ACC112 (cell line): ENCODE data around the gene UBASH3B.

ENCODE experiments used
- H2AFZ ChIP-seq: fragments of 200-600 bp; sonication (generic); one replicate; pipeline ENCODE4 v1.6.0; 2017; ENCODE audit warnings: antibody characterized with exemption, low read length; ENCODE audit not compliant: unreplicated experiment
- H3K27ac ChIP-seq: fragments of 200-600 bp; sonication (generic); 2 replicates; pipeline ENCODE4 v1.5.1; 2014; ENCODE audit warnings: low read depth, mild to moderate bottlenecking, antibody characterized with exemption, low read length, moderate library complexity
- H3K27me3 ChIP-seq: fragments of 200-600 bp; sonication (generic); 2 replicates; pipeline ENCODE4 v1.6.1; 2014; ENCODE audit warnings: mild to moderate bottlenecking, antibody characterized with exemption, low read length, moderate library complexity, mixed read lengths; ENCODE audit not compliant: insufficient read depth
- H3K36me3 ChIP-seq: fragments of 200-600 bp; sonication (generic); 2 replicates; pipeline ENCODE4 v1.6.1; 2016; ENCODE audit warnings: mild to moderate bottlenecking, antibody characterized with exemption, low read length, moderate library complexity, mixed read lengths; ENCODE audit not compliant: insufficient read depth
- H3K4me1 ChIP-seq: fragments of 200-600 bp; sonication (generic); one replicate; pipeline ENCODE4 v1.6.1; 2016; ENCODE audit warnings: low read length, mixed read lengths; ENCODE audit not compliant: insufficient read depth, unreplicated experiment, control insufficient read depth
- H3K4me3 ChIP-seq: fragments of 200-600 bp; sonication (generic); 2 replicates; pipeline ENCODE4 v1.5.1; 2014; ENCODE audit warnings: mild to moderate bottlenecking, low read depth, low read length
- H3K79me2 ChIP-seq: fragments of 200-600 bp; sonication (generic); one replicate; pipeline ENCODE4 v1.6.0; 2016; ENCODE audit warnings: low read length; ENCODE audit not compliant: control insufficient read depth, unreplicated experiment, insufficient read depth

The UBASH3B gene

GRCh38 chr11:122796128-122796717 is 140.7 kb downstream of the UBASH3B start:
- no peaks in the 10 kb centered on the region for H3K79me2 ChIP-seq
- no peak overlapping the region for H3K27ac ChIP-seq
- H3K4me3 ChIP-seq = no peak overlapping the region
- peaks cover 24% of the 10 kb centered on the region for H3K36me3 ChIP-seq
- no peak overlapping the region for H2AFZ ChIP-seq
- H3K4me1 ChIP-seq = peaks cover 15% of the 10 kb centered on the region
- no peaks in the 10 kb centered on the region for H3K27me3 ChIP-seq

GRCh38 chr11:122797651-122798050 is 142.1 kb downstream of the UBASH3B start:
- no peak overlapping the region for H3K4me3 ChIP-seq
- H3K27ac ChIP-seq = no peak overlapping the region
- peaks cover 6% of the 10 kb centered on the region for H3K4me1 ChIP-seq
- no peaks in the 10 kb centered on the region for H3K79me2 ChIP-seq
- H2AFZ ChIP-seq = no peak overlapping the region
- no peaks in the 10 kb centered on the region for H3K27me3 ChIP-seq
- peaks cover 26% of the 10 kb centered on the region for H3K36me3 ChIP-seq

- Histone ChIP-seq H2AFZ (no peak overlapping the region), H3K4me1 (peaks cover 23% of the 10 kb centered on the region), H3K79me2 (no peaks in the 10 kb centered on the region), H3K4me3 (no peak overlapping the region), H3K27ac (peak overlapping the region; percentile 26; the same call in 1 of the 2 replicates), H3K36me3 (peaks cover 26% of the 10 kb centered on the region), H3K27me3 (no peaks in the 10 kb centered on the region)
Measured at GRCh38 chr11:122799406-122800105, 144.0 kb downstream of the UBASH3B start.

GRCh38 chr11:122802876-122803275 is 147.4 kb downstream of the UBASH3B start:
- H3K27me3 ChIP-seq = no peaks in the 10 kb centered on the region
- H3K27ac ChIP-seq = peak overlapping the region; percentile 93
- peaks cover 32% of the 10 kb centered on the region for H3K4me1 ChIP-seq
- H3K36me3 ChIP-seq = peaks cover 11% of the 10 kb centered on the region
- no peaks in the 10 kb centered on the region for H3K79me2 ChIP-seq
- H2AFZ ChIP-seq = no peak overlapping the region
- 0 out of 2 replicates have a peak overlapping the region, but pooled peaks have one; percentile 12 for H3K4me3 ChIP-seq

GRCh38 chr11:122803306-122803705 is 147.8 kb downstream of the UBASH3B start:
- Histone ChIP-seq H3K4me3 (peak overlapping the region; percentile 12; the same call in 1 of the 2 replicates), H3K4me1 (peaks cover 36% of the 10 kb centered on the region), H3K27me3 (no peaks in the 10 kb centered on the region), H3K79me2 (no peaks in the 10 kb centered on the region), H2AFZ (no peak overlapping the region), H3K36me3 (peaks cover 11% of the 10 kb centered on the region), H3K27ac (peak overlapping the region; percentile 93)

- no peaks in the 10 kb centered on the region for H3K79me2 ChIP-seq
- peak overlapping the region; percentile 11; the same call in 1 of the 2 replicates for H3K4me3 ChIP-seq
- H3K4me1 ChIP-seq = peaks cover 40% of the 10 kb centered on the region
- H3K27ac ChIP-seq = peak overlapping the region; percentile 93
- no peaks in the 10 kb centered on the region for H3K27me3 ChIP-seq
- H3K36me3 ChIP-seq = peaks cover 11% of the 10 kb centered on the region
- H2AFZ ChIP-seq = no peak overlapping the region
Measured at GRCh38 chr11:122803716-122804115, 148.2 kb downstream of the UBASH3B start.

GRCh38 chr11:122804161-122804560 is 148.6 kb downstream of the UBASH3B start:
- peaks cover 11% of the 10 kb centered on the region for H3K36me3 ChIP-seq
- H3K27ac ChIP-seq = peak overlapping the region; percentile 93
- H2AFZ ChIP-seq = no peak overlapping the region
- H3K4me3 ChIP-seq = peak overlapping the region; percentile 12; the same call in 1 of the 2 replicates
- H3K4me1 ChIP-seq = peaks cover 42% of the 10 kb centered on the region
- no peaks in the 10 kb centered on the region for H3K27me3 ChIP-seq
- no peaks in the 10 kb centered on the region for H3K79me2 ChIP-seq

GRCh38 chr11:122804796-122805195 is 149.3 kb downstream of the UBASH3B start:
- H3K4me1 ChIP-seq = peaks cover 42% of the 10 kb centered on the region

GRCh38 chr11:122807731-122808477 is 152.4 kb downstream of the UBASH3B start:
- peaks cover 15% of the 10 kb centered on the region; the same call in 1 of the 2 replicates for H3K36me3 ChIP-seq
- peak overlapping the region; percentile 48 for H2AFZ ChIP-seq
- no peak overlapping the region for H3K4me3 ChIP-seq
- H3K27me3 ChIP-seq = no peaks in the 10 kb centered on the region
- H3K27ac ChIP-seq = peak overlapping the region; percentile 45
- H3K4me1 ChIP-seq = peaks cover 36% of the 10 kb centered on the region
- H3K79me2 ChIP-seq = no peaks in the 10 kb centered on the region

More at GRCh38 chr11:122804796-122805195, 149.3 kb downstream of the UBASH3B start:
- H3K27me3 ChIP-seq = no peaks in the 10 kb centered on the region
- peaks cover 9% of the 10 kb centered on the region; the same call in 1 of the 2 replicates for H3K36me3 ChIP-seq
- no peaks in the 10 kb centered on the region for H3K79me2 ChIP-seq
- peak overlapping the region; percentile 12; the same call in 1 of the 2 replicates for H3K4me3 ChIP-seq
- H2AFZ ChIP-seq = no peak overlapping the region
- peak overlapping the region; percentile 93 for H3K27ac ChIP-seq

- H3K4me1 ChIP-seq = peaks cover 30% of the 10 kb centered on the region
- peak overlapping the region; percentile 45 for H3K27ac ChIP-seq
- H2AFZ ChIP-seq = peak overlapping the region; percentile 48
Measured at GRCh38 chr11:122808478-122808869, 153.0 kb downstream of the UBASH3B start.

More at GRCh38 chr11:122808478-122808869, 153.0 kb downstream of the UBASH3B start:
- no peaks in the 10 kb centered on the region for H3K27me3 ChIP-seq
- no peaks in the 10 kb centered on the region for H3K79me2 ChIP-seq
- H3K36me3 ChIP-seq = peaks cover 15% of the 10 kb centered on the region; the same call in 1 of the 2 replicates
- no peak overlapping the region for H3K4me3 ChIP-seq
